ENCODE measurements around the gene FRMD4A.

DNA sequence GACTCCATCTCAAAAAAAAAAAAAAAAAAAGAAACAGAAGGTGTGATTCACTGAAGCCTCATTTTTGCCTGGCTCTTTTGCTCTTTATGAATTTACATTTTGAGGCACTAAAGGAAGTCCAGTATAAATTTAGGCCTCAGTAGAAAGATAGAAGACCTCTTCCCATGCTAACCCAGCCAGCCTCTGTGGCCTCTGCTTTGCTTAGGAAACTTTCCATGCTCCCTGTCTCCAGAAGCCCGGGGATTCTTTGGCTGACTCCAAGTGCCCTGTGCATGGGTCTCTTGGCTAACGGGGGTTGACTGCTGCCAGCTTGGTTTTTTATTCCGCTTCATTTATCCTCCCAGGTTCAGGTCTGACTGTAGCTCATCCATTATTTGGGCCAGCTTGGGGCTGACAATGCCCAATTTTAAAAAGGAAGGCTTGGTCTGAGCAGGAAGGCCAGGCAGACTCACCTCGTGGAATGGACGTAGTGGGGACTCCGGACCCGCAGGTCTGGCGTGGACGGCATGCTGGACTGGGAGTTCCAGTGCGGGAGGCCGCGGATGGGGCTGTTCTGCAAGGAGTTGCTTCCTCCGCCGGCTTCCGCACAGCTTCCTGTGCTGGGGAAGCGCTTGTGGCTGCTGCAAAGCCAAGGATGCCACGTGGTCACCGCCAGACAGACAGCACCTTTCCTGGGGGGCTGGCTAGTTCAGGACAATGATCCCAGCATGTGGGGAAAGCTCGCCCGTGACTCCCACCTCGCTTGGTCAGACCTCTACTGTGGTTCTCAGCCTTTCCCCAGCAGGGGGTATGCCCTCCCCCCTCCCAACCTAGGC, 671.6 kb downstream of the FRMD4A start:
- TF ChIP-seq, protein P1, sequence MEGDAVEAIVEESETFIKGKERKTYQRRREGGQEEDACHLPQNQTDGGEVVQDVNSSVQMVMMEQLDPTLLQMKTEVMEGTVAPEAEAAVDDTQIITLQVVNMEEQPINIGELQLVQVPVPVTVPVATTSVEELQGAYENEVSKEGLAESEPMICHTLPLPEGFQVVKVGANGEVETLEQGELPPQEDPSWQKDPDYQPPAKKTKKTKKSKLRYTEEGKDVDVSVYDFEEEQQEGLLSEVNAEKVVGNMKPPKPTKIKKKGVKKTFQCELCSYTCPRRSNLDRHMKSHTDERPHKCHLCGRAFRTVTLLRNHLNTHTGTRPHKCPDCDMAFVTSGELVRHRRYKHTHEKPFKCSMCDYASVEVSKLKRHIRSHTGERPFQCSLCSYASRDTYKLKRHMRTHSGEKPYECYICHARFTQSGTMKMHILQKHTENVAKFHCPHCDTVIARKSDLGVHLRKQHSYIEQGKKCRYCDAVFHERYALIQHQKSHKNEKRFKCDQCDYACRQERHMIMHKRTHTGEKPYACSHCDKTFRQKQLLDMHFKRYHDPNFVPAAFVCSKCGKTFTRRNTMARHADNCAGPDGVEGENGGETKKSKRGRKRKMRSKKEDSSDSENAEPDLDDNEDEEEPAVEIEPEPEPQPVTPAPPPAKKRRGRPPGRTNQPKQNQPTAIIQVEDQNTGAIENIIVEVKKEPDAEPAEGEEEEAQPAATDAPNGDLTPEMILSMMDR (IDR thresholded peaks at IDR 0.05): no peak
- TF ChIP-seq POLR2A (IDR thresholded peaks at IDR 0.05): no peak
